Activated T-cell treated with anti-CD3 and anti-CD28 coated beads, Interleukin-2, amount 50 U/mL, for 24 hours (primary cell): Measurements from ENCODE around the gene GRB14.
"Not testable (repeated sequence)": the region's sequence is repeated elsewhere in the genome, so short reads cannot be mapped to it uniquely, and the experiment has no call there.

Source experiments
- DNase-seq: peaks from one replicate; pipeline ENCODE4 v3.0.0-alpha.2; 2020
- H3K27ac Mint-ChIP-seq: 2 replicates; pipeline ENCODE4 v1.8.0; 2020; ENCODE audit warnings: mild to moderate bottlenecking, mixed read lengths
- H3K27me3 Mint-ChIP-seq: 2 replicates; pipeline ENCODE4 v1.8.0; 2020; ENCODE audit warnings: mixed read lengths
- H3K36me3 Mint-ChIP-seq: 2 replicates; pipeline ENCODE4 v1.8.0; 2020; ENCODE audit warnings: low read depth, mixed read lengths
- H3K4me1 Mint-ChIP-seq: 2 replicates; pipeline ENCODE4 v1.8.0; 2020; ENCODE audit warnings: low read depth, mixed read lengths
- H3K4me3 Mint-ChIP-seq: 2 replicates; pipeline ENCODE4 v1.8.0; 2020; ENCODE audit warnings: mild to moderate bottlenecking, moderate library complexity, mixed read lengths
- H3K9me3 Mint-ChIP-seq: 2 replicates; pipeline ENCODE4 v1.8.0; 2020; ENCODE audit warnings: mixed read lengths

The GRB14 gene

GRCh38 chr2:164512871-164513270 lies 108.4 kb downstream of the GRB14 start:
- no peak for DNase-seq
- H3K4me3 Mint-ChIP-seq = no peak overlapping the region
- H3K27me3 Mint-ChIP-seq = no peaks in the 10 kb centered on the region
- H3K27ac Mint-ChIP-seq = no peak overlapping the region
- H3K36me3 Mint-ChIP-seq = no peaks in the 10 kb centered on the region
- H3K4me1 Mint-ChIP-seq = no peaks in the 10 kb centered on the region
- peaks cover 17% of the 10 kb centered on the region for H3K9me3 Mint-ChIP-seq

- Mint-ChIP-seq H3K9me3 (peaks cover 10% of the 10 kb centered on the region), H3K36me3 (no peaks in the 10 kb centered on the region), H3K27me3 (no peaks in the 10 kb centered on the region), H3K4me1 (no peaks in the 10 kb centered on the region), H3K27ac (no peak overlapping the region), H3K4me3 (no peak overlapping the region)
- DNase-seq = no peak
Measured at GRCh38 chr2:164511738-164512137, 109.5 kb downstream of the GRB14 start.

DNA sequence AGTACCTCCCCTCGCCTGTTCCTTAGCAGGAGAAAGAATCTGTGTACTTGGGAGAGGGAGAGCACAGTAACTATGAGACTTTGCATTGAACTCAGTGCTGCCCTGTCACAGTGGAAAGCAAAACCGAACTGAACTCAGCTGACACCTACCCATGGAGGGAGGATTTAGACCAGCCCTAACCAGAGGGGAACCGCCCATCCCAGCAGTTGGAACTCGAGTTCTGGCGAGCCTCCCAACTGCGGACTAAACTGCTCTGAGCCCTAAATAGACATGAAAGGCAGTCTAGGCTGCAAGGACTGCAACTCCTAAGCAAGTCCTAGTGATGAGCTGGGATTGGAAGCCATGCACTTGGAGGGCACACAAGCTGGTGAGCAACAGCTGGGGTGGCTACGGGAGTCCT lies 110.4 kb downstream of the GRB14 start:
- no peak overlapping the region for H3K4me3 Mint-ChIP-seq
- no peak for DNase-seq
- H3K27ac Mint-ChIP-seq = no peak overlapping the region
- H3K36me3 Mint-ChIP-seq = no peaks in the 10 kb centered on the region
- peaks cover 10% of the 10 kb centered on the region for H3K9me3 Mint-ChIP-seq
- no peaks in the 10 kb centered on the region for H3K27me3 Mint-ChIP-seq
- H3K4me1 Mint-ChIP-seq = no peaks in the 10 kb centered on the region

GRCh38 chr2:164509137-164509877 lies 112.0 kb downstream of the GRB14 start:
- DNase-seq = no peak
- Mint-ChIP-seq H3K27ac (no peak overlapping the region), H3K4me3 (no peak overlapping the region), H3K36me3 (no peaks in the 10 kb centered on the region), H3K27me3 (no peaks in the 10 kb centered on the region), H3K4me1 (no peaks in the 10 kb centered on the region), H3K9me3 (no peaks in the 10 kb centered on the region)

- Mint-ChIP-seq H3K27ac (no peak overlapping the region), H3K4me1 (no peaks in the 10 kb centered on the region), H3K36me3 (no peaks in the 10 kb centered on the region), H3K9me3 (no peaks in the 10 kb centered on the region), H3K4me3 (no peak overlapping the region), H3K27me3 (no peaks in the 10 kb centered on the region)
- DNase-seq = no peak
Measured at GRCh38 chr2:164504253-164504652, 117.0 kb downstream of the GRB14 start.

GRCh38 chr2:164498836-164499235 lies 122.4 kb downstream of the GRB14 start:
- Mint-ChIP-seq H3K4me1 (no peaks in the 10 kb centered on the region), H3K4me3 (no peak overlapping the region), H3K27me3 (no peaks in the 10 kb centered on the region), H3K36me3 (no peaks in the 10 kb centered on the region), H3K27ac (no peak overlapping the region), H3K9me3 (no peaks in the 10 kb centered on the region)
- no peak for DNase-seq

DNA sequence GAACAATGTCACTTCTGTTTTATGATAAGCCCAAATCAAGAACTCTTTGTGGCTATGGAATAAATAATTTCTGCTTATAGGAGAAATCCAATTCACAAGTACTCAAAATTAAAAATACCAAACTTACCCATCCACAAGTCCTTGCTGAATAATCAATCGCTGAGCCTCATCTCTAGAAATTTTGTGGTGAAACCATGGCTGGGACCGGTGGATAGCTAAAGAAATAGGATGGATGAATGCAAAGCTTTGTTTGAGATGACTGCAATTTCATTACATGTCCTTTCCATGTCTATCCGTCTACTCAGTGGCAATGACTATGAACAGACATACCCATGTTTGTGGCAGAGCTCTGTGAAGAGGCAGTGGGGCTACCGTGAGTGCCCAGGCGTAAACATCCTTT lies 124.4 kb downstream of the GRB14 start:
- H3K4me1 Mint-ChIP-seq = no peaks in the 10 kb centered on the region

DNA sequence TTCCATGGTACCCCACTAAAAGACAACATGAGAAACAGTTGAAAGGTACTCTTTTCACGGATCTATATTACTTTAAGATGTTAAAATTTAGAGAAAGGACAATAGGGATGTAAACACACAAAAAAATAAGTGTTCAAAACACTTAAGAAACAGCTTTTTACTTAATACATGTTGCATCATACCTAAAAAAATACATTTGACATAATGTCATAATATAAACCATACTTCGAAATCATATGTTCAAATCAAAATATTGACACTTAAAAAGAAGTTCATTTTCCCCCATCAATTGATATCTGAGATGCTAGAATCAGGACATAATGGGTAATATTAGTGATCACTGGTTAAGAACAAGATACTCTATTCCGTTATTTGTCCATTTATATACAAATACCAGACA lies 124.9 kb downstream of the GRB14 start:
- no peak overlapping the region for H3K4me3 Mint-ChIP-seq
- no peaks in the 10 kb centered on the region for H3K4me1 Mint-ChIP-seq
- no peak overlapping the region for H3K27ac Mint-ChIP-seq
- no peaks in the 10 kb centered on the region for H3K9me3 Mint-ChIP-seq
- no peaks in the 10 kb centered on the region for H3K27me3 Mint-ChIP-seq
- no peaks in the 10 kb centered on the region for H3K36me3 Mint-ChIP-seq
- DNase-seq = no peak

More for the DNA sequence above, 124.4 kb downstream of the GRB14 start:
- DNase-seq = no peak
- no peaks in the 10 kb centered on the region for H3K27me3 Mint-ChIP-seq
- no peak overlapping the region for H3K27ac Mint-ChIP-seq
- no peaks in the 10 kb centered on the region for H3K9me3 Mint-ChIP-seq
- H3K36me3 Mint-ChIP-seq = no peaks in the 10 kb centered on the region
- no peak overlapping the region for H3K4me3 Mint-ChIP-seq

- no peaks in the 10 kb centered on the region for H3K36me3 Mint-ChIP-seq
- H3K27me3 Mint-ChIP-seq = no peaks in the 10 kb centered on the region
- H3K9me3 Mint-ChIP-seq = no peaks in the 10 kb centered on the region
- H3K4me3 Mint-ChIP-seq = no peak overlapping the region
- H3K4me1 Mint-ChIP-seq = no peaks in the 10 kb centered on the region
- no peak for DNase-seq
- H3K27ac Mint-ChIP-seq = no peak overlapping the region
Measured at GRCh38 chr2:164495491-164496223, 125.6 kb downstream of the GRB14 start.

- Mint-ChIP-seq H3K4me1 (no peaks in the 10 kb centered on the region), H3K27me3 (no peaks in the 10 kb centered on the region), H3K27ac (no peak overlapping the region), H3K36me3 (no peaks in the 10 kb centered on the region), H3K9me3 (no peaks in the 10 kb centered on the region), H3K4me3 (no peak overlapping the region)
- DNase-seq = no peak
Measured at GRCh38 chr2:164485541-164485940, 135.7 kb downstream of the GRB14 start.

DNA sequence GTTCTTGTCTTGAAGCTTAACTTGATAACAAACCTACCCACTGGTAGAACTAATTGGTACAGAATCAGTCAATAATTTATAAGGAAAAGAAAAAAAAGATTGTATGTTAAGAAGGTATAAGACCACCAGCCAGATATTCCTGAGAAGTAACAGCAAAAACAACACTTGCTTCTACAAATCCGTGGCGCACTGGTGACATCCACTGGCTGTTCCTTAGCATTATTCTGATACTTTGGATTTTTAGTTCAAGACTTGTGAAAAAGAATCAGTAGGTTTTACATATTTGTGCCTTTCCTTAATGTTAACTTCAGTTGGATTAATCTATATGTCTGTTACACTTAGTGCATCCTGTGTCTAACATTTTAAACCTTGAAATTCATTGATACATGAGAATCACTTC lies 141.8 kb downstream of the GRB14 start:
- H3K36me3 Mint-ChIP-seq = no peaks in the 10 kb centered on the region
- no peak for DNase-seq
- no peak overlapping the region for H3K4me3 Mint-ChIP-seq
- H3K27me3 Mint-ChIP-seq = no peaks in the 10 kb centered on the region
- no peaks in the 10 kb centered on the region for H3K9me3 Mint-ChIP-seq
- H3K4me1 Mint-ChIP-seq = no peaks in the 10 kb centered on the region
- no peak overlapping the region for H3K27ac Mint-ChIP-seq

- no peaks in the 10 kb centered on the region for H3K27me3 Mint-ChIP-seq
- H3K9me3 Mint-ChIP-seq = no peaks in the 10 kb centered on the region
- H3K27ac Mint-ChIP-seq = no peak overlapping the region
- DNase-seq = no peak
- H3K4me1 Mint-ChIP-seq = no peaks in the 10 kb centered on the region
- H3K4me3 Mint-ChIP-seq = no peak overlapping the region
- H3K36me3 Mint-ChIP-seq = no peaks in the 10 kb centered on the region
Measured at GRCh38 chr2:164478205-164478604, 143.1 kb downstream of the GRB14 start.

- H3K27me3 Mint-ChIP-seq = no peaks in the 10 kb centered on the region
- no peak for DNase-seq
- H3K27ac Mint-ChIP-seq = no peak overlapping the region
- H3K9me3 Mint-ChIP-seq = no peaks in the 10 kb centered on the region
- H3K4me3 Mint-ChIP-seq = no peak overlapping the region
- no peaks in the 10 kb centered on the region for H3K36me3 Mint-ChIP-seq
- no peaks in the 10 kb centered on the region for H3K4me1 Mint-ChIP-seq
Measured at GRCh38 chr2:164474873-164475272, 146.4 kb downstream of the GRB14 start.

DNA sequence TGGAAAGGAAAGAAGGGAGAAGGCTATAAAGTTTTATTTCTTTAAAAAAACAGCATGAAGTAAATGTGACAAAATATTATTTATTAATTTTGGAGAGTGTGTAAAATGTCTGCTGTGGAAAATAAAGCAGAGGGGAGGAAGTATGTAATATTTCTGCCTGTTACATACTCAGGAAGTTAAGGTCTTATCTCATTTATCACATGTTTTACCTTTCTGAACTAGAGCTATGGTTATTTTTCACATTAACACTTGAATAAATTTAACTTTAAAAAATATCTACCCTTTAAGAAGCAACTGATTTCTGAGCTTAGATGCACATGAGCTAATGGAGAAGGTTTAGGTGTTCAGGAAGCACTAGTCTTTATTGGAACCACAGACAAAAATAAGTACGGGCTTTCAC lies 148.3 kb downstream of the GRB14 start:
- Mint-ChIP-seq H3K9me3 (no peaks in the 10 kb centered on the region), H3K27ac (no peak overlapping the region), H3K27me3 (no peaks in the 10 kb centered on the region), H3K4me3 (no peak overlapping the region), H3K4me1 (no peaks in the 10 kb centered on the region), H3K36me3 (no peaks in the 10 kb centered on the region)
- DNase-seq = no peak

DNA sequence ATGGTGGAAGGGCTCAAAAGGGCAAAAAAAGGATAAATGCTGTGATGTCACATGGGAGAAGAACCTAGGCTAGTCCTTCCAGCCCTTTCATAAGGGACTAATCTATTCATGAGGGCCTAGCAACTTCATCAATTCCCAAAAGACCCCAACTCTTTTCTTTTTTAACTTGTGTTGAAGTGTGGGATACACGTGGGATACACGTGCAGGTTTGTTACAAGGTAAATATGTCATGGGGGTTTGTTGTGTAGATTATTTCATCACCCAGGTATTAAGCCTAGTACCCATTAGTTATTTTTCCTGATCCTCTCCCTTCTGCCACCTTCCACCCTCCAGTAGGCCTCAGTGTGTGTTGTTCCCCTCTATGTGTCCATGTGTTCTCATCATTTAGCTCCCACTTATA lies 156.2 kb downstream of the GRB14 start:
- not testable (repeated sequence) for H3K9me3 Mint-ChIP-seq, H3K27ac Mint-ChIP-seq, DNase-seq, H3K27me3 Mint-ChIP-seq, H3K4me3 Mint-ChIP-seq, H3K36me3 Mint-ChIP-seq, H3K4me1 Mint-ChIP-seq
